WI38 (cell line): ENCODE results near the gene TBPL2.

Experiments
- H3K4me3 ChIP-seq: 2 replicates; pipeline ENCODE4 v1.5.1; 2011; ENCODE audit warnings: low read depth, mild to moderate bottlenecking, control low read depth, low read length
- TF ChIP-seq, protein P1 (sequence below): IDR thresholded peaks from 2 replicates; pipeline ENCODE4 v1.5.1; 2012; ENCODE audit warnings: low read depth, mild to moderate bottlenecking, control low read depth, low read length

Gene TBPL2

DNA sequence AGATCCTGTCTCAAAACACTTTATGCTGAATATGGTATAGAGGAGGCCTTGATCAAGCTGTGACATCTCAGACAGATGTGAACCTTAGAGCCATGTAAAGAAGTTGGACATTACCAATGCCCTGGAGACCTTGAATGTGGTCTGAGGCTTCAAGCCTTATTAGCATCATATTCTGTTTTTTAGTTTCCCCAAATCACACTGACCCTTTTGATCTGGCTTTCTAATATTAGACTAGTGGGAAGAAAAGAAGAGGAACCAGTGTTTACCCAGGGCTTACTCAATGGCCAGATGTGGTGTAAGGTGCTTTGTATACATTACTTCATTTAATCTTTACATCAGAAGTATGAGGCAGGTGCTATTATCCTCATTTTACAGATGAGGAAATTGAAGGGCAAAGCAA lies 10.6 kb upstream of the TBPL2 start:
- no peak overlapping the region for H3K4me3 ChIP-seq
- TF ChIP-seq, protein P1, sequence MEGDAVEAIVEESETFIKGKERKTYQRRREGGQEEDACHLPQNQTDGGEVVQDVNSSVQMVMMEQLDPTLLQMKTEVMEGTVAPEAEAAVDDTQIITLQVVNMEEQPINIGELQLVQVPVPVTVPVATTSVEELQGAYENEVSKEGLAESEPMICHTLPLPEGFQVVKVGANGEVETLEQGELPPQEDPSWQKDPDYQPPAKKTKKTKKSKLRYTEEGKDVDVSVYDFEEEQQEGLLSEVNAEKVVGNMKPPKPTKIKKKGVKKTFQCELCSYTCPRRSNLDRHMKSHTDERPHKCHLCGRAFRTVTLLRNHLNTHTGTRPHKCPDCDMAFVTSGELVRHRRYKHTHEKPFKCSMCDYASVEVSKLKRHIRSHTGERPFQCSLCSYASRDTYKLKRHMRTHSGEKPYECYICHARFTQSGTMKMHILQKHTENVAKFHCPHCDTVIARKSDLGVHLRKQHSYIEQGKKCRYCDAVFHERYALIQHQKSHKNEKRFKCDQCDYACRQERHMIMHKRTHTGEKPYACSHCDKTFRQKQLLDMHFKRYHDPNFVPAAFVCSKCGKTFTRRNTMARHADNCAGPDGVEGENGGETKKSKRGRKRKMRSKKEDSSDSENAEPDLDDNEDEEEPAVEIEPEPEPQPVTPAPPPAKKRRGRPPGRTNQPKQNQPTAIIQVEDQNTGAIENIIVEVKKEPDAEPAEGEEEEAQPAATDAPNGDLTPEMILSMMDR = no peak

DNA sequence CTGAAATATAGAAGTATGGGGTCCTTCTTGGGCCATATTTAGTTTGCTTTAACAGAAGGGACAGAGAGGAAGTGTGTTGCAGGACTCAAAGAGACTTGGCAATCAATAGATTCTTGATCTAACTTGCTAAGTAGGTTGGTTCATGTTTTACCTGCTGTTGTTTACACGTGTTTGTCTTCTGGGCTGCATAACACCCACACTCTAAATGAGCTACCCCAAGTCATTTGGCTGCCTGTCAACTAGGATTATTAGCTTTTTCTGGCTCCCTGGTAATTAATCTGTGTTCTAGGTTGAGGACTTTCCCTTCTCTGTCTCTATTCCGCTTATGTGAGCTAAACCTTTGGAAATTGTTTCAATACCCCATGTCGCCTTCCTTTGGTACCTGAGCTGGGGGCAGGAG lies 10.1 kb upstream of the TBPL2 start:
- TF ChIP-seq, protein P1 = no peak

DNA sequence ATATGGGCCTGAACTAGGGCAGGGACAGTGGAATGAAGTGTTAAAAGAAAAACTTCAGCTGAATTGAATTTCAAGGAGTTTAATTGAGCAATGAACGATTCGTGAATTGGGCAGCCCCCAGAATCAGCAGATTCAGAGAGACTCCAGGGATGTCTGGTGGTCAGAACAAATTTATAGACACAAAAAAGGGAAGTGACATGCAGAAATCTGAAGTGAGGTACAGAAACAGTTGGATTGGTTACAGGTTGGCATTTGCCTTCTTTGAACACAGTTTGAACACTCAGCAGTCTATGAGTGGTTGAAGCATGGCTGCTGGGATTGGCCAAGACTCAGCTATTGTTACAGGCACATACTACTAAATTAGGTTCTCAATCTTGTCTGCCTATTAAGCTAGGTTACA lies 9.7 kb upstream of the TBPL2 start:
- TF ChIP-seq, protein P1 = no peak
- no peak overlapping the region for H3K4me3 ChIP-seq

More for the DNA sequence above, 10.1 kb upstream of the TBPL2 start:
- no peak overlapping the region for H3K4me3 ChIP-seq

DNA sequence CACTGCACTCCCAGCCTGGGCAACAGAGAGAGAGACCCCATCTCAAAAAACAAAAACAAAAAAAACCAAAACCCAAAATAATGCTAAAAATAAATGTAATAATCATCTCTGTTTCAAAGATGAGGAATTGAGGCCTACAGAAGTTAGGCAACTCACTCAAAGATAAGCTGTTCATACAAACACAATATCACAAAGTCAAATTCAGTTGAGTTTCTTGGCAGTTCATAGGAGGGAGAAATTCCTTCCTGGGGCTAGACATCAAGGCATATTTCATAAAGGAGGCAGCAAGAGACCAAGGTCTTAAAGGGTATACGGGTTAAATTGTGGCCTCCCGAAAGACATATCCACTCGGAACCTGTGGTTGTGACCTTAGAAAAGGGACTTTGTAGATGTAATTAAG lies 8.7 kb upstream of the TBPL2 start:
- no peak overlapping the region for H3K4me3 ChIP-seq
- TF ChIP-seq, protein P1 = no peak

DNA sequence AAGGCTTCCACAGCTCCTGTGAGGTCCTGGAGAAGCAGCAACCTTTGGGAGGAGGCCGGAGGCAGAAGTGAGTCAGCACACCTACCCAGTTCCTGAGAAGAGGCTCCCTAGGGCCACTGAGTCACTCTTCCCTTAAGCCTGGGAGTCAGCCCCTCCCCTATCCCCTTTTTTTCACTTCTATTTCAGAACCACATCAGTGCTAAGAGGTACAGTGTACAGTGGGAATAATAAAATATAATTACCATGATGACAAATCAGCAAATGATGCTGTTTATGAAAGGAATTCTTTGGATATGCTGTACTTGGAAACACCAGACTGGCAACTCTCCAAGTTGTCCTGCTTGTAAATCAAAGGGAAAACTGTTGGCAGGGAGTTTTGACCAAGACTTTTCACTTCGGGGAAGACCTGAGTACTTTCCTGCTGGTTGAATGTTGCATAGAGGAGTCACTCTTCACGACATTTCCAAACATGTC lies 7.8 kb upstream of the TBPL2 start:
- TF ChIP-seq, protein P1 = no peak
- no peak overlapping the region for H3K4me3 ChIP-seq

DNA sequence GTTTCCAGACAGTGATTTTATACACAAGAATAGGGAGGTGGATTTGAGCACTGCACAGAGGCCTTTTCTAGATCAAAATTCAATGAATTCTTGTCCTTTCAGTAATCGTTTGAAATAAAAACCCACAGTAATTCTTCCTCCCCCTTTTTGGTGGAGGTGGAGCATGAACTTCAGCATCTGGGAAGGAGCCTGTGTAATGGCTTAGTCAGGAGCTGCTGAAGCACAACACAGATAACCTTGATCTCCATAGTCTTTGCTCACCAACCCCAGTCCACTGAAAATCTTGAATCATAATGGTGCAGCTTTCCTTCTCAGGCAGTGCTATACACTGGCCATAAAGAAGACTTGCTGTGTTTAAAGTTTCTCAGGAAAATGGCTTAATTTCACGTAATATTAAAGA lies 6.4 kb upstream of the TBPL2 start:
- TF ChIP-seq, protein P1 = no peak
- peak overlapping the region; percentile 26; the same call in 1 of the 2 replicates for H3K4me3 ChIP-seq

DNA sequence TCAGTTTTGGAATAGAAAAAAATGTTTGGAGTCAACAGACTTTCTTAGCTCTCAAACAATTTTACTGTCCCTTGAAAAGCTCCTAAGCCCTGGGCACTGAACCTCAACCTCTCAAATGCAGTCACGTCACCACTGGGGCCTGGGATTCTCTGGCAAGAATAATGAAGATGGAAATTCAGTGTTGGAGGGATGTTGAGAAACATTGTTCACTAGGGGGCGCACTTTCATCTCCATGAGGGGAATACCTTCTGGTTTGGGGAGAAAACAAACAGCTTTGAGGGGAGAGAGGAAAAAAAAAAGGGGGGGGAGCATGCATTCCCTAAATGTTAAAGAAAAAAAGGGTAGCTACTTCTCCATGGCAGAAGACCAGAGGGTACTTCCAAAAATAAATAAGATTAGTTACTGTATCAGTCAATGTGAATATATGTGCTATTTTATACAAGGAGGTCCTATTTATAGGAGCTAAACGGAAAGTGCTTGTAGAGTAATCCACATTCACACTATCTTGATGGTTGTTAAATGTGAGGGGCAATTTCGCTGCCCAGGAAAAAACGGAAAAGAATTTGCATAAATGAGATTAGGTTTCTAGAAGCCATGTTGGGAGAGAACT lies 5.8 kb upstream of the TBPL2 start:
- H3K4me3 ChIP-seq = peak overlapping the region; percentile 26; the same call in 1 of the 2 replicates

More for the DNA sequence above, 5.8 kb upstream of the TBPL2 start:
- TF ChIP-seq, protein P1 = peak; percentile 61
